Tibial nerve (tissue), 4 donors: ENCODE measurements around the gene ANKZF1. TPM values are rescaled to one million over a fixed set of nuclear protein-coding genes. Genes with fewer than 3 reads are reported as not detected.
A peak's percentile ranks its signal among the peaks of the same experiment; 100 is the strongest.

Source experiments
- DNase-seq, 2 donors: peaks; one replicate each; pipeline ENCODE4 v3.0.0-alpha.2; 2019; ENCODE audit warnings: low spot score in 2 of 2
- H3K27ac ChIP-seq, 4 donors: fragments of 200-600 bp; sonication (generic) in 3 of 4; one replicate each; pipeline ENCODE4 v1.5.1; 2017 to 2019; ENCODE audit warnings: mild to moderate bottlenecking in 1 of 4
- H3K27me3 ChIP-seq, 2 donors: fragments of 200-600 bp; sonication (generic) in 1 of 2; one replicate each; pipeline versions ENCODE4 v1.5.1 to v1.6.0; 2017 to 2019
- H3K36me3 ChIP-seq, 3 donors: fragments of 200-600 bp; sonication (generic); one replicate each; pipeline ENCODE4 v1.5.1; 2018 to 2019
- H3K4me1 ChIP-seq, 4 donors: fragments of 200-600 bp; sonication (generic) in 3 of 4; one replicate each; pipeline ENCODE4 v1.5.1; 2017 to 2019
- H3K4me3 ChIP-seq, 4 donors: fragments of 200-600 bp; sonication (generic) in 3 of 4; one replicate each; pipeline ENCODE4 v1.5.1; 2017 to 2019; ENCODE audit warnings: mild to moderate bottlenecking in 1 of 4, moderate library complexity in 1 of 4
- H3K9me3 ChIP-seq, 4 donors: fragments of 200-600 bp; sonication (generic) in 3 of 4; one replicate each; pipeline ENCODE4 v1.5.1; 2017 to 2019
- EP300 ChIP-seq, 2 donors: sonication (generic); formaldehyde crosslinking; IDR thresholded peaks; one replicate each; pipeline ENCODE4 v1.6.1; 2017; ENCODE audit warnings: antibody characterized with exemption in 2 of 2, mild to moderate bottlenecking in 1 of 2
- POLR2A ChIP-seq, 2 donors: fragments of 450-650 bp; IDR thresholded peaks; one replicate each; pipeline ENCODE4 v1.6.1; 2017; ENCODE audit warnings: antibody characterized with exemption in 2 of 2, mild to moderate bottlenecking in 2 of 2, moderate library complexity in 2 of 2
- WGBS, 2 donors: methylation state at CpG; one replicate each; pipeline ENCODE4 v1.1.5; 2018; 5-methylcytosine and 5-hydroxymethylcytosine counted together
- total RNA-seq, 4 donors: library from RNA; depleted of rRNA; stranded (reverse); fragments of >200 nt; gene quantifications; one replicate each; pipeline ENCODE4 v1.1.0, GENCODE V29; 2016
- TF ChIP-seq, protein P1 (sequence below), 5 experiments: fragments of 200-600 bp in 3 of 5; fragments of 450-650 bp in 2 of 5; sonication (generic) in 3 of 5; IDR thresholded peaks; one replicate each; pipeline ENCODE4 v1.5.1; 2016 to 2019; ENCODE audit warnings: antibody characterized with exemption in 5 of 5, mild to moderate bottlenecking in 3 of 5, moderate library complexity in 2 of 5

Gene ANKZF1
- total RNA-seq, 4 donors from 2014 or later = 84.5 to 106 (median 97.6) TPM

DNA sequence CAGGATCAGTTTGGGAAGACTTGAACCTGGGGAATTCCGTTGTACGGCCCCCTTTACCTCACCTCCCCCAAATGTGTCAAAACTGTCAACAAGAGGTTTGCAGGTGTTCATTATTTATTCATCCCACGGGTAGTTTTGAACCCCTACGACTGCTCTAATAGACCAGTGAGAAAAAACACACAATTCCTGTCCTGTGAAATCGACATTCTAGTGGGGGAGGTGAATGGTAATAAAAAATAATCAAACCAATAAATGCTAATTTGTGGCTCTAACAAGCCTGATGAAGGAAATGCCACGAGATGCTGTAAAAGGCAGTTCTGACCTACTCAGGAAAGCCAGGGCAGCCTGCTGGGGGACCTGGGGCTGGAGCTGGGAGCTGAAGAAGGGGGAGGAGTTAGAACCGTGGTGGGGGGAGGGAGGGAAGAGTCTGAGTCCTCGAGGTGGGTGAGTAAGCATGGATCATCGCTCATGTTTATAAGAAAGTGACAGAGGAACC, 49.1 kb downstream of the ANKZF1 start:
- WGBS, 2 donors = 10 to 19% methylated on average over 9 of the region's 9 CpGs
- Histone ChIP-seq H3K4me1 (peaks cover 0 to 55% (median 28%) of the 10 kb centered on the region in 4 donors), H3K4me3 (peak overlapping the region; percentile 6 to 95 (median 75)), H3K27ac (peak overlapping the region; percentile 94 to 100 (median 100)), H3K36me3 (peaks cover 0 to 33% (median 0%) of the 10 kb centered on the region in 3 donors), H3K9me3 (no peaks in the 10 kb centered on the region), H3K27me3 (no peaks in the 10 kb centered on the region)
- no peak for DNase-seq
- TF ChIP-seq POLR2A (IDR thresholded peaks at IDR 0.05) = no peak
- TF ChIP-seq, protein P1, sequence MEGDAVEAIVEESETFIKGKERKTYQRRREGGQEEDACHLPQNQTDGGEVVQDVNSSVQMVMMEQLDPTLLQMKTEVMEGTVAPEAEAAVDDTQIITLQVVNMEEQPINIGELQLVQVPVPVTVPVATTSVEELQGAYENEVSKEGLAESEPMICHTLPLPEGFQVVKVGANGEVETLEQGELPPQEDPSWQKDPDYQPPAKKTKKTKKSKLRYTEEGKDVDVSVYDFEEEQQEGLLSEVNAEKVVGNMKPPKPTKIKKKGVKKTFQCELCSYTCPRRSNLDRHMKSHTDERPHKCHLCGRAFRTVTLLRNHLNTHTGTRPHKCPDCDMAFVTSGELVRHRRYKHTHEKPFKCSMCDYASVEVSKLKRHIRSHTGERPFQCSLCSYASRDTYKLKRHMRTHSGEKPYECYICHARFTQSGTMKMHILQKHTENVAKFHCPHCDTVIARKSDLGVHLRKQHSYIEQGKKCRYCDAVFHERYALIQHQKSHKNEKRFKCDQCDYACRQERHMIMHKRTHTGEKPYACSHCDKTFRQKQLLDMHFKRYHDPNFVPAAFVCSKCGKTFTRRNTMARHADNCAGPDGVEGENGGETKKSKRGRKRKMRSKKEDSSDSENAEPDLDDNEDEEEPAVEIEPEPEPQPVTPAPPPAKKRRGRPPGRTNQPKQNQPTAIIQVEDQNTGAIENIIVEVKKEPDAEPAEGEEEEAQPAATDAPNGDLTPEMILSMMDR (IDR thresholded peaks at IDR 0.05) = no peak
- no peak for TF ChIP-seq EP300 (IDR thresholded peaks at IDR 0.05)

DNA sequence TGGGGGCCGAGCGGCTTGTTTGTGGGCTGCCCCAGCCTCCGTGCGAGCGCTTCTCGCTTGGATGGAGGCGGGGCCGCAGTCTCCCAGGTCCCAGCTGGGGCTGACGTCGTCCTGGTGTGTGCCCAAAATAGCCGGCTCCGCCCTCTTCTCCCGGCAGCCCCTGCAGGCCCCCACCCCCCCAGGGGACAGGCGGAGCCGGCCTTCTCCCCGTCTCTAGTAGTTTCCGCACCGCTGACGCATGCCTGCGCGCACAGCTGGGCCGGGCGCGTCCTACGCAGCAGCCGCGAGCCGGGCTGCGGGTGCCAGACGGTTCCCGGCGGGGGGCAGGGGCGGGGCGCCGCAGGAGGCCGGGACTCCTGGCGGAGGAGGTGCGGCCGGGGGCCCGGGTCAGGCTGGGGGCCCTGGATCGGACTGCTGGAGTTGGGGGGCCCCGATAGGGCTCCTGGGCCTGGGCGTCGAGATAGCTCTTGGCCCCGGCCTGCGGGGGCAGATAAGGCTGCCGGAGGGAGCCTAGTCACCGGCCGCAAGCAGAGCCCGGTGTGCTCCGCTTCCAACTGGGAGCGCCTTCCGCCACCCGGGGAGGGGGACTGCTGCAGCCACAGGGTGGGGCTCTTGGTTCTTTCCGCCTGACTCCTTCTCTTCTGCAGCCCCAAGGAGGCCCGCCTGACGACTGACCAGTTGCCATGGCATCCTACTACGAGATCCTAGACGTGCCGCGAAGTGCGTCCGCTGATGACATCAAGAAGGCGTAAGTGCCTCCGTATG, 49.7 kb downstream of the ANKZF1 start, which contains the start of gene DNAJB2:
Gene DNAJB2 (plus strand): TSS at position 216 of the 765 bp plus-strand sequence. CDS start 468 bp downstream, at position 684.
- Histone ChIP-seq H3K4me3 (peak within 1 kb of the TSS; percentile 65 to 95 (median 84)), H3K27ac (peak within 1 kb of the TSS; percentile 94 to 100 (median 100)), H3K4me1 (peaks cover 0 to 59% (median 29%) of the 10 kb centered on the region in 4 donors), H3K36me3 (peaks cover 0 to 39% (median 0%) of the 10 kb centered on the region in 3 donors), H3K9me3 (no peaks in the 10 kb centered on the region), H3K27me3 (no peaks in the 10 kb centered on the region)
- 0% methylated on average over 8 to 40 of the region's 65 CpGs for WGBS, 2 donors
- peak; percentile 98 to 99 for TF ChIP-seq EP300 (IDR thresholded peaks at IDR 0.05)
- TF ChIP-seq, protein P1 (IDR thresholded peaks at IDR 0.05) = peak in 2 of 5 experiments; percentile 30 to 49
- TF ChIP-seq POLR2A (IDR thresholded peaks at IDR 0.05) = peak; percentile 90 to 95
- peak; percentile 96 to 97 for DNase-seq

GRCh38 chr2:219279916-219280516, 50.4 kb downstream of the ANKZF1 start:
- WGBS, 2 donors = 30 to 43% methylated on average over 11 to 12 of the region's 12 CpGs
- TF ChIP-seq EP300 (IDR thresholded peaks at IDR 0.05) (no peak), POLR2A (IDR thresholded peaks at IDR 0.05) (no peak)
- TF ChIP-seq, protein P1 (IDR thresholded peaks at IDR 0.05) = no peak
- no peaks in the 10 kb centered on the region for H3K27me3 ChIP-seq

GRCh38 chr2:219280651-219281050, 51.0 kb downstream of the ANKZF1 start:
- Histone ChIP-seq H3K9me3 (no peaks in the 10 kb centered on the region), H3K36me3 (peaks cover 0 to 52% (median 6%) of the 10 kb centered on the region in 3 donors), H3K27me3 (no peaks in the 10 kb centered on the region), H3K4me3 (peak overlapping the region in 3 of 4 donors; percentile 82 to 95 (median 85)), H3K4me1 (peaks cover 0 to 73% (median 35%) of the 10 kb centered on the region in 4 donors), H3K27ac (peak overlapping the region; percentile 94 to 100 (median 100))
- WGBS, 2 donors = 79 to 86% methylated on average over 4 of the region's 4 CpGs
- no peak for DNase-seq
- TF ChIP-seq EP300 (IDR thresholded peaks at IDR 0.05) (no peak), POLR2A (IDR thresholded peaks at IDR 0.05) (no peak)
- TF ChIP-seq, protein P1 (IDR thresholded peaks at IDR 0.05) = no peak

More at GRCh38 chr2:219279916-219280516, 50.4 kb downstream of the ANKZF1 start:
- DNase-seq = no peak
- H3K4me1 ChIP-seq = peaks cover 0 to 66% (median 30%) of the 10 kb centered on the region in 4 donors
- peaks cover 0 to 46% (median 3%) of the 10 kb centered on the region in 3 donors for H3K36me3 ChIP-seq
- no peaks in the 10 kb centered on the region for H3K9me3 ChIP-seq
- H3K27ac ChIP-seq = peak overlapping the region; percentile 94 to 100 (median 100)
- H3K4me3 ChIP-seq = peak overlapping the region; percentile 65 to 95 (median 84)
